ENCODE measurements around the gene CAMK2N1. TPM values are rescaled to one million over a fixed set of nuclear protein-coding genes. Genes with fewer than 3 reads are reported as not detected.

CAMK2N1 gene
- total and polyA plus RNA-seq, 2 of the 8 experiments (the other 6 are each of a cell fraction or from before 2014, with no cell fraction given) = 2.3 to 5.6 TPM

DNA sequence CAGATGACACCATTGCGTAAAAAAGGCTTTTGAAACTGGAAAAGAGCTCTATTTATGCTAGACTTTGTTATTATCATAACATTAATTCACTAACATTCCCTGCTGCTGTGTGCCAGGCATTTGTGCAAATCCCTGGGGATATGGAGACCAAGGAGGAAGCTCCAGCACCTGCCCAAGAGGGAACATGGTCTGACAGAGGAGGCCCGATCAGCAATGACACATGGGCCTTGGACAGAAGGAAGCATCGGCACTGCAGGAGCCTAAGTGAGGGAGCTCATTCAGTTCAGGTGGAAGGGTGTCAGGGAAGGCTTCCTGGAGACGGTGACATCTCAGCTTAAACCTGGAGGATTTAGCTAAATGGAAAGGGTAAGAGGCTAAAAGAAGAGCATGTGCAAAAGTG lies 13.9 kb downstream of the CAMK2N1 start:
- ChIA-PET CTCF (ENCODE audit: partially characterized antibody) (interaction anchor here (1.0 to 4.2 kb wide), 5 partner anchors 11 to 137 kb away, joined by 3 to 26 read pairs (median 4); no protein-coding TSS in a partner anchor), POLR2A (ENCODE audit: partially characterized antibody) (interaction anchor here (1.7 kb wide), 1 partner anchor 10 kb away, joined by 4 read pairs; no protein-coding TSS in a partner anchor)
- H3K27me3 ChIP-seq (replicated peaks in 1 of 4; ENCODE audit: control insufficient read depth in 3 of 4, extremely low read depth in 1 of 4, insufficient read depth in 3 of 4, low read length in 3 of 4) = peaks cover 0 to 8% (median 3%) of the 10 kb centered on the region in 4 experiments; a peak in 5 of 7 replicates
- H3K4me3 ChIP-seq (ENCODE audit: extremely low read depth in 1 of 4, insufficient read depth in 2 of 4, low read depth in 3 of 4, low read length in 4 of 4) = no peak overlapping the region
- no peak overlapping the region for H3K23ac ChIP-seq (ENCODE audit: insufficient read length)
- H3K56ac ChIP-seq (replicated peaks; ENCODE audit: insufficient read length, low read depth, low read length) = no peak overlapping the region
- no peak overlapping the region for H2BK120ac ChIP-seq (replicated peaks; ENCODE audit: low read depth, low read length)
- H4K5ac ChIP-seq (ENCODE audit: insufficient read length, low read depth, low read length) = no peak overlapping the region
- DNase-seq (ENCODE audit: low read depth in 1 of 2, low spot score in 2 of 2) (no peak), FAIRE-seq (no peak)
- H3K9ac ChIP-seq (replicated peaks in 1 of 4; ENCODE audit: extremely low read depth in 1 of 4, low read depth in 3 of 4, low read length in 3 of 4) = no peak overlapping the region
- no peak overlapping the region; a peak in 1 of 4 replicates for H3K4me2 ChIP-seq (ENCODE audit: insufficient read depth in 1 of 2, low read depth in 2 of 2, low read length in 2 of 2)
- no peak overlapping the region for H3K14ac ChIP-seq (ENCODE audit: insufficient read length)
- H4K8ac ChIP-seq (ENCODE audit: extremely low read depth, insufficient read depth, low read length) = no peak overlapping the region
- no peak overlapping the region for H4K91ac ChIP-seq (replicated peaks; ENCODE audit: insufficient read length, low read length)
- H2BK12ac ChIP-seq (ENCODE audit: low read depth, low read length) = 0 out of 2 replicates have a peak overlapping the region, but pooled peaks have one; percentile 60
- H2AFZ ChIP-seq (ENCODE audit: low read length) = no peak overlapping the region
- peaks cover 6 to 14% (median 11%) of the 10 kb centered on the region in 4 experiments; a peak in 6 of 7 replicates for H3K4me1 ChIP-seq (replicated peaks in 1 of 4; ENCODE audit: control insufficient read depth in 3 of 4, insufficient read depth in 4 of 4, low read length in 3 of 4)
- H3K23me2 ChIP-seq (ENCODE audit: low read depth, low read length) = peaks cover 7% of the 10 kb centered on the region; the same call in 1 of the 2 replicates
- H2AK5ac ChIP-seq (ENCODE audit: low read depth, low read length) = no peak overlapping the region; the same call in 1 of the 2 replicates
- H3K9me3 ChIP-seq (ENCODE audit: insufficient read depth in 2 of 2, low read depth in 1 of 2, low read length in 1 of 2) = no peaks in the 10 kb centered on the region
- H3K27ac ChIP-seq (ENCODE audit: low read depth, low read length) = no peak overlapping the region
- H2BK15ac ChIP-seq (ENCODE audit: low read length) = peak overlapping the region; percentile 83
- H4K20me1 ChIP-seq (replicated peaks in 1 of 2; ENCODE audit: control insufficient read depth in 1 of 2, insufficient read depth in 2 of 2, low read length in 2 of 2) = no peaks in the 10 kb centered on the region
- H3K4ac ChIP-seq (replicated peaks; ENCODE audit: insufficient read length, low read depth, low read length) = no peak overlapping the region
- WGBS, 2 experiments (ENCODE audit: extremely low coverage in 1 of 2, insufficient coverage in 1 of 2, insufficient read length in 1 of 2, insufficient replicate concordance in 2 of 2, low coverage in 1 of 2, low lambda C conversion rate in 2 of 2, missing lambda C conversion rate in 1 of 2) = 79% methylated on average over 4 of the region's 4 CpGs; no CpG with 5 or more reads in 1 of the 2 experiments
- H3K36me3 ChIP-seq (ENCODE audit: control insufficient read depth in 2 of 4, insufficient read depth in 4 of 4, low read length in 3 of 4) = no peaks in the 10 kb centered on the region
- no peak for TF ChIP-seq JUN (IDR thresholded peaks at IDR 0.05; ENCODE audit: low read depth, low read length)
- no peak for TF ChIP-seq TCF12 (IDR thresholded peaks at IDR 0.05; ENCODE audit: low read depth, low read length)
- no peak for TF ChIP-seq BRCA1 (IDR thresholded peaks at IDR 0.05; ENCODE audit: low read depth, low read length)
- TF ChIP-seq SP1 (IDR thresholded peaks at IDR 0.05; ENCODE audit: low read depth, low read length) = no peak
- TF ChIP-seq CTBP2 (IDR thresholded peaks at IDR 0.05; ENCODE audit: borderline replicate concordance, insufficient read depth, insufficient read length, low read length) = no peak
- no peak for TF ChIP-seq SP4 (IDR thresholded peaks at IDR 0.05; ENCODE audit: low read length)
- no peak for TF ChIP-seq SIN3A (conservative IDR thresholded peaks at IDR 0.05 in 1 of 2, IDR thresholded peaks at IDR 0.05 in 1 of 2; ENCODE audit: low read depth in 1 of 2, low read length in 2 of 2)
- TF ChIP-seq POLR2A (IDR thresholded peaks at IDR 0.05; ENCODE audit: control extremely low read depth in 1 of 2, low read depth in 2 of 2, low read length in 2 of 2) = no peak
- TF ChIP-seq RNF2 (IDR thresholded peaks at IDR 0.05; ENCODE audit: borderline replicate concordance, low read depth, low read length, missing control alignments, poor library complexity, severe bottlenecking) = no peak
- no peak for TF ChIP-seq RAD21 (IDR thresholded peaks at IDR 0.05 in 1 of 2, conservative IDR thresholded peaks at IDR 0.05 in 1 of 2; ENCODE audit: low read depth in 2 of 2, low read length in 2 of 2)
- H3K18ac ChIP-seq (ENCODE audit: extremely low read depth, low read length) = no peak overlapping the region
- H3K79me1 ChIP-seq (ENCODE audit: low read depth, low read length) = no peaks in the 10 kb centered on the region
- no peak overlapping the region; the same call in 1 of the 2 replicates for H2BK20ac ChIP-seq (ENCODE audit: low read length)
- no peaks in the 10 kb centered on the region for H3K79me2 ChIP-seq (ENCODE audit: control insufficient read depth in 1 of 2, insufficient read depth in 2 of 2, low read length in 2 of 2)
- H2BK5ac ChIP-seq (ENCODE audit: low read depth, low read length) = no peak overlapping the region

All from H1 (cell line).